ENCODE results near the gene TM2D3.
"Not testable (repeated sequence)": the region's sequence is repeated elsewhere in the genome, so short reads cannot be mapped to it uniquely, and the experiment has no call there.

TM2D3 gene

DNA sequence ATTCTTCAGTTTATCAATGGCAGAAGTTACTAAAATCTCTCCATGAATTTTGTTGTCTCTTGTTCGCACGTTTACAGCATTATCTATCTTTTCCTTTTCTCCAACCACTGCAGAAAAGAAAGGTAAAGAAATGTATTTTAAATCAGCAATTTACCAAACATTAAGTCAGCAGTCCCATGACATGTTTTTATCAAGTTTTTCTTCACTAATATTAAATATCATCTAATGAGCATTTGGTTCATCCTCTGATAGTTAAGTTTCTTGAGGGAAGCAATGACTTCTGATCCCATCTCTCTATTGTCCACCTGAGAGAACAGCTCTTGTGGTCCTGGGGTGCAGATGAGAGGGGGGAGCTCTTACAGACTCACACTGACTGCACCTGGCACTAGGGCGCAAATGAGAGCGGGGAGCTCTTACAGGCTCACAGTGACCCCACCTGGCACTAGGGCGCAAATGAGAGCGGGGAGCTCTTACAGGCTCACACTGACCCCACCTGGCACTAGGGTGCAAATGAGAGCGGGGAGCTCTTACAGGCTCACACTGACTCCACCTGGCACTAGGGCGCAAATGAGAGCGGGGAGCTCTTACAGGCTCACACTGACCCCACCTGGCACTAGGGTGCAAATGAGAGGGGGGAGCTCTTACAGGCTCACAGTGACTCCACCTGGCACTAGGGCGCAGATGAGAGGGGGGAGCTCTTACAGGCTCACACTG is 2.6 kb upstream of the TM2D3 start:
- not testable (repeated sequence) for DNase-seq

DNA sequence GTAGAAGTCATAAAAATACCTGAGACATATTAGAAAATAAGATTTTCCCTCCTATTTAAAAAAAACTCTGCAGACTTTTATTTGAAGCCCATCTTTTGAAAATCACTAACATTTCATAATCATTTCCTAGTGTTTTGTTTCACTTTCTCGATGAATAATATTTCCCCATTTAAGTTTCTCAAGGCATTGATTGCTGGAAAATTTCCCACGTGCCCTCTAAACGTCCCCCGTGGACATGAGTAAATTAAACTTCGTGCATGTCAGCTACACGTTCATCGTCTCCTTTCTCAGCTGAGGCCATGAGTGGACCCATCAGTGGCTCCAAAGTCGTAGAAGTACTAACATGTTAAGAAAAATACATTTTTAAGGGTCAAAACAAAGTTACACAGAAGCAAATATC is 2.0 kb upstream of the TM2D3 start:
- DNase-seq, result no peak

DNA sequence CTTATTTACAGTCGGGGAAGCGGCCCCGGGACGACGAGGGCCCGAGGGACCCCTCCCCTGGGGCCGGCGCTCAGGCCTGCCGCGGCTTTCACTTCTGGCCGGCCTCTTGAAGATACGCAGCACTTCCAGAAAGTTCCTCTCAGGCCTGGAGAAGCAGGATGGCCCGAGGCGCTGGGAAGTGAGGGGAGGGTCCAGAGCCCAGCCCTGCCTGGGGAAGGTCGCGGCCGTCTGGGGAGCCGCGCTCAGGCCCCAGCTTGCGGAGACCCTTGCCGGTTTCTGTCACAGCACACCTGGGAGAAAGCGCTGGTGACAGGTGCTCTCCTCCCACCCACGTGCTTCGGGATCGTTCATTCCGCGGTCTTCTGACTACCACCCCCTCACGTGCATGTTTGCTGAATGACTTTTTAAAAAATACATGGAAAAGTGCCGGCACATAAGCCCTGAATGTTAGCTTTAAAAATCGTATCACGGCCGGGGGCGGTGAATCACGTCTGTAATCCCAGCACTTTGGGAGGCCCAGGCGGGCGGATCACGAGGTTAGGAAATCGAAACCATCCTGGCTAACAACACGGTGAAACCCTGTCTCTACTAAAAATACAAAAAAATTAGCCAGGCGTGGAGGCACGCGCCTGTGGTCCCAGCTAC is 727 bp upstream of the TM2D3 start:
- DNase-seq, result no peak

DNA sequence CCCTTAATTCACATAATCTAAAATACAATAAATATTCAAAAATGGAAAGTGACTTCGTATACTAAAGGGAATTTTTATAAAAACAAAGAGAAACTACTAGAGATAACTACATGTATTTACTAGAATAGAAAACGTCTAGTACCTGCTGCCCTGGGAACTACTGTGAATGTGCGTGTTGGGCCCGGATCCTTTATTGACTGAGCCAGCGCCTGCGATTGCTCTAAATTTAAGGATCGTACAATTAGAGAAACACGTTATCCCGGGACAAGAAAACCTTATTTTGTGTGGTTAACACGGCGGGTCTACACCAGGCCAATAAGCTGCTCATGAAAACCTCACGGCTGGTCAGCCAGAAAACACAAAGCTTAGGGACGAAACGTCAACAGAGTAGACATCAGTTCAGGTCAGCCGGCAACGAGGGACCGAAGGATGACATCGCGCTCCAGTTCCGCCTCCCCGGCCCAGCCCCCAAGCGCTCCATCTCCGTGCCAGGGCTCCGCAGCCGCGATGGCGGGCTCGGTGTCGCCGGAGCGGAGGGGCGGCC is 555 bp downstream of the TM2D3 start:
- peak; percentile 12 for DNase-seq

DNA sequence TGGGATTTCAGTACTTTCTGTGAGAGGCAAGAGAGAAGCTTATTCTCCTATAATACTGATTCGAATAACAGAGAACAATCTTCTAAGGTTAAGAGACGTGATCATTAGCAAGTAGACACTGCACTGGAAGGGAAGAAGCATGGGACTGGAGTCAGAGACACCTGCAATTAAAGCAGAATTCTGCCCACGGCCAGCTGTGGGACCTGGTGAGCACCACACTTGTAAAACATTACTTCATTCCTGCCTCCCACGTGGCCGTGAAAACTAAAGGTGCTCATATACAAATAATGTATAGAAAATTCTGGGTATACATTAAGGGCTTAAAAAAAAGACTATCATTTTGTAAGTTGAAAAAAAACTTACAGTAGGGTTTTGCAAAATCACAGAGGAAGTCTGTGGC is 2.0 kb downstream of the TM2D3 start:
- no peak for DNase-seq

DNA sequence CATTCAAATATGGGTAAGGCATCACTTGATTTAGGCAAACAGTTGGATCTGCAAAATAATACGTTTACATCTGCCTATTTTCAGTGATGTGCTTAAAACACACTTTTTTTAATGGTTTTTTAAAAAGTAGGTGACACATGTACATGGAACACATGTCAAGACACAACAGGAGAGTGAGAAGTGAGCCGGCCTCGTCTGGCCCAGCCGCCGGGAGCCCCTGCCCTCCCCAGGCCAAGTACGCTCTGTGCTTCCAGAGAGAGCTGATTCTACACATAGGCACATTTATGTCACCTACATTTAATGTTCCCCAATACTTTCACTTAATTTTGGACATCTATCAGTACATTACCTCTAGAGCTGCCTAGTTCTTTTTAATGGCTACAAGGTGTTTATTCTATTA is 3.8 kb downstream of the TM2D3 start:
- DNase-seq, result no peak

DNA sequence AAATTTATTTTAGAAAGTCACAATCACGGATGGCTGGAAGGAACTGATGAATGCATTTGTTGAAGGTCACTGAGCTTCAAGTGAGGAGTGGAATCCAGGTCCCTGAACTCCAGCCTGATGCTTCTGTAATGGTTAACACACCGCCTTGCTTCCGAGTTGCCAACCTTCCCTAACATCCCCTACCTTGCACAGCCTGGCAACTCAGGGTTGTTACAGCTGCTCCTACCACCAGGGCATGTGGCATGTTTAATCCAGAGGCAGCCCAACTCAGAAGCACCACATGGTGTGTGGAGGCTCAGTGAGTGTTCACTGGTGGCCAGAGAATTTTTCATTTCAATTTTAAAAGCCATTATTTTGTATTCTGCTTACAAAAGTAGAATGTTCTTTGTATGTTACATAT is 4.9 kb downstream of the TM2D3 start:
- no peak for DNase-seq

DNA sequence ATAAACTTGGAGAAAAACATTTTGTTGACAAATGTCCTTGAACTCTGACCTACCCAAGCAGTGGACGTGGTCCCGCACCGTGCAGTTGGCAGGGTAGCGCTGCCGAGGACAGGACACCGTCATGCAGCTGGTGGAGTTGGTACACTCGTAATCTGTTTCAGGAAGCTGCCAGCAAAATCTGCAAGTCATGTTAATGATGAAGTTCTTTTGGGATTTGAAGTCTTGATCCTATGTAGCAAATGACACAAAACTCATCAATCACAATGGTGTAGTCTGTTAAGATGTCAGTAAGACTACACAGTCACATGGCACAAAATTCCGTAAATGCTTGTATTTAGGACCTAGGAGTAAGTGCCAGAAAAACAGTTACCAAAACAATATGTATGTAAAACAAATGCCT is 5.5 kb downstream of the TM2D3 start:
- no peak for DNase-seq

DNA sequence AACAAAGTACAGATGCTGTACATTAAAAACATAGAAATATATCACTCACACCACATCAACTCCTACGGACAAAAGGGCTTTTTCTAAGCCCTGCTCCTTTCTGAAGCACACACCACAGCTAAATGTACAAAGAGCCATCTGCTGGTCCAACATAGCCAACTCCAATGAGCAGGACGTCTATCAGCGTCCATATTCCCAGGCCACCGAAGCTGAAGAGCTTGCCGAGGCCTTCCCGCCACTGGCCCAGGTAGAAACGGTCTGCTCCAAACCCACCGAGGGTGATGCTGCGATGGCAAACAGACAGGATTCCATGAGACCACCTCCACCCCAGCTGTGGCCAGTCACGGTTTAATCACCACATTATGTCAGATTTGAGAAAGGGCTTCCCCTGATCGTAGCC is 9.8 kb downstream of the TM2D3 start:
- no peak for DNase-seq

DNA sequence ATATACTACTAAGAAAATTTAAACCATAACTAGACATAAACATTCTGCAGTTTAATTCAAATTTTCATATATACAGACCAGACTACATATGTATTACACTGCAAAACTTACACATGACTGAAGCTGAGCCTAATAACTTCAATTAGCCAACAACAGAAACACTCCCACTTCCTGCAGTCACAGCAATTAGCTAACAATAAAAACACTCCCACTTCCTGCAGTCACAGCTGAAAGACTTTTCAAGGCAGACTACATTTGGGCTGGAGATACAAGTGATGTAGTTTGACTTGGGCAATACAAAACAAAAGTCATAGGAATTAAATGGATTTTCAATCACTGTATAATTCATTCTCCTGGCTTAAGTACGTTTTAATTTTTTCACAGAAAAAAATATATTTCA is 10.3 kb downstream of the TM2D3 start:
- DNase-seq, result no peak

DNA sequence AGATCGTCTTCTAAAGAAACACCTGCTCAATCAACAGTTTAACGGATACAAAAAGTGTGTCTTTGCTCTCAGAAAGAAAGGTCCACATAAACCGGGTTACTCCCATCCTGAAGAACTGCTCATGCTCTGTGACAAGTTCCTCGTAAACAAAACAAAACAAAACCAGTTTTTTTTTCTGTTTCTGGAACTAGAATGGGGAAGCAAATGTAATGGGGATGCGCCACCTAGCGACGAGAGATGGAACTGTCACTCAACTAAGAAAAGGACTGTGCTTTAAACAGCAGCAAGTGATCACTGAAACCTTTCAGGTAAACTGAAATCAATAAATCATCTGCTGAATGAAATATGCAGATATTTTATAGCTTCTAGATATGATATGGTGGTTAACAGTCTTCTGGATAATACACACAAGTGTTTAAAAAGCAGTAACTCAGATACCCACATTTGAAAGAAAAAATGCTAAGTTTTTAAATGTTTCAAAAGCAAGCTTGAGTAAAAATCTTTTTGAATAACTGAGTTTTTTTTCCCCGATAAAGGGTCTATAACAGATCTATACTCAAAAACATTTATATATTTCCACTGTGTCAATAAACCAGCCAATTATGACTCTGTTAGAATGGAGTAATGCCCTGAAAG is 10.9 kb downstream of the TM2D3 start:
- DNase-seq, result peak; percentile 10

DNA sequence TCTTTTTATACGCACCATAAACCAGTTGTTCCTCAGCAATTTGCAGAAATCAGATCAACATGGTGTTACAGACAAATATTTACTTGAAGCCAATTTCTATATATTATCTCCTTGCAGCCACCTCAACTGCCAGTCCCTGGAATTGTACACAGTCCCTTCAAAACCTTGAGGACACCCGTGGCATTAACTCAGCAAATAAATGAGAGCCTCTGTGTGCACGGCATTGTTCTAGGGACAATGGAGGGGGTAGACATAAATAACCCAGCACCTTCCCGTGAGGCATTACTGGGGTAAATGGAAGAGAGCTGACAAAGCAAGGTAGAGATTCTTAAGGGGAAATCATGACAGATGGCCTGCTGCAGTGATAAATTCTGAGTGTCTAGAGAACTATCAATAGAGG is 12.5 kb downstream of the TM2D3 start:
- no peak for DNase-seq

DNA sequence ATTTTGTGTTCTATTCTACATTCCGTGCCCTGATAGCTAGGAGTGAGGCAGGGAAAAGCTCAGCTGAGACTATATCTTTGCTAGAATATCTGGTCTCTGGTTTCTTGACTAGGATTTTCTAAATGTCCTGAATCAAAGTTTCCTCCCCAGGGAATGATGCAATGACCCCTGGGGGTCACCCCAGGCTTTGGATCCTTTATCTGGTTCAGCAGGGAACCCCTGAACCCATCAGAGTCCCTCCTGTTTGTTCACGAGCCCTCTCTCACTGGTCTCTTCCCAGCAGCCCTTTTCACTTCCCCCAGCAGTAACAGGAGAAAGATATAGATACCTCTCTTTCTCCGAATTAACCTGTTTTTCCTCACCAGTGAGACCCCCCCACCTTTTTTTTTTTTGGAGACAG is 14.3 kb downstream of the TM2D3 start:
- DNase-seq, result no peak

DNA sequence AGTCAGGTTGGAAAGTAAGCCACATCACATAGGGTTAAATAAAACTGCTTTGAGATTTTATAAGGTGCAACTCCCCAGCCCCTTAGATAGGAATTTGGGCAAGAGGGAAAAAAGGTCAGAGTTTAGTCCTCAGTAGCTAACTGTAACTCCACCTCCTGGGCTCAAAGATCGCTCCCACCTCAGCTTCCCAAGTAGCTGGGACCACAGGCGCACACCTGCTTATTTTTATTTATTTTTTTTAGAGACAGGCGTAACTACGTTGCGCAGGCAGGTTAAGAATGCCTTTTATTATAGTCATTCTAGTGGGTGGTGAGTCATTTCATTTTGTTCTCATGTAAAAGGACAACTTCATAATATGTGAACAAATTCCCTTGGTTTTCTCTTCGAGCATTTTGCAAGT is 14.7 kb downstream of the TM2D3 start:
- no peak for DNase-seq

DNA sequence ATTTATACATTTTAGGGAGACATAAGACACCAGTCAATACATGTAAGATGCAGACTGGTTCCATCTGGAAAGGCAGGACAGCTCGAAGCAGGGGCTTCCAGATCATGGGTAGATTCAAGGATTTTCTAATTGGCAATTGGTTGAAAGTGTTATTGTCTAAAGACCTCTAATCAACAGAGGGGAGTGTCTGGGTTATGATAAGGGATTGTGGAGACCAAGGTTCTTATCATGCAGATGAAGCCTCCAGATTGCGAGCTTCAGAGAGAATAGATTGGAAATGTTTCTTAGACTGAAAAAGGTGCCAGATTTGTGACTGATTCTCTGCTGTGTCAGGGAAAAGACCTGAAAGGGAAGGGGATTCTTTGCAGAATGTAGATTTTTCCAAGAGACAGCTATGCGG is 15.1 kb downstream of the TM2D3 start:
- DNase-seq, result no peak

DNA sequence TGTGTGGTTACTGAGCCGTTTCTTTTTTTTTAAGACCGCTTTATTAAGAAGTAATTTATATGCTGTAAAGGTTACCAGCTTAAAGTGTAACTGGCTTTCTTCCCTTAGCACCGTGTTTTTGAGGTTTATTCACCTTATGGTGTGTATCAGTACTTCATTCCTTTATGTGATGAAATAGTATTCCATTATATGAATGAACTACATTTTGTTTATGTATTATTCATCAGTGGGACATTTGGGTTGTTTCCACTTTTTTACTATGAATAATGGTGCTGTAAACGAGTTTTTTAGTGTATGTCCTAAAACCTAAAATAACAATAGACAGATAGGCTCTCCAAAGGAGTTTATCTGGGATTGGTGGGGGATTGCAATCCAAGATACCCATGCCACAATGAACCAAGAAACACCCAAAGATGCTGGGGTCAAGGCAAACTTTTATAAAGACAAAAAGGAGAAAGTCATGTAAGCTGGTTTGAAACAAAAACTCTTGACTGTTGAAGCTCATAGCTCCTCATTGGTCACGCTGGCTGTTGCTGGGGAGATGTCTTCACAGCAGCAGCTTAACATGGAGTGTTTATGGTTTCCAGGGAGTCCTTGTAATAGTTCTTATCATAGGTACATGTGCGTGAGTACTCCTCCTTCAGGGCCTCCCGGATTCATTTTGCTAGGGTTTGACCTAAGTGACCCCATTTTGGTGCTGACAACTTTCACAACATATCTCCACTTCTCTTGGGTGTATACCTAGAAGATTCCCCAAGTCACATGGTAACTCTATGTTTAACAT is 16.0 kb downstream of the TM2D3 start:
- DNase-seq, result no peak

DNA sequence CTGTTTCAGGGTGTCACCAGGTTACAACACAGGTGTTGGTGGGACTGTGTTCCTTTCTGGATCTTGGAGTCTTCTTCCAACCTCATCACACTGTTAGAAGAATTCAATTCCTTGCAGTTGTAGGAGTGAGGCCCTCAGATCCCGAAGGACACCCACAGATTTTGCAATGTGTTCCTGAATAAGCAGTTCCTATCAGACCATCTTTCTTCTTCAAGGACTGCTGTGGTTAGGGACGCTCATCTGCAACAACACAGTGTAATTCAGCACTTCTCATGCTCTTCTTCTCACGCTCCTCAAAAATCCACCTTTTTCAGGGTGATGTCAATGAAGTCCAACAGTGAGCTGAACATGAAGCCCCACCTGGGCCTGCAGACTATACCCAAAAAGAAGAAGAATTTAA is 18.8 kb downstream of the TM2D3 start:
- no peak for DNase-seq

DNA sequence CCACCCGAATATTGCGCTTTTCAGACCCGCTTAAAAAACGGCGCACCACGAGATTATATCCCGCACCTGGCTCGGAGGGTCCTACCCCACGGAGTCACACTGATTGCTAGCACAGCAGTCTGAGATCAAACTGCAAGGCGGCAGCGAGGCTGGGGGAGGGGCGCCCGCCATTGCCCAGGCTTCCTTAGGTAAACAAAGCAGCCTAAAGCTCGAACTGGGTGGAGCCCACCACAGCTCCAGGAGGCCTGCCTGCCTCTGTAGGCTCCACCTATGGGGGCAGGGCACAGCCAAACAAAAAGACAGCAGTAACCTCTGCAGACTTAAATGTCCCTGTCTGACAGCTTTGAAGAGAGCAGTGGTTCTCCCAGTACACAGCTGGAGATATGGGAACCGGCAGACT is 25.5 kb downstream of the TM2D3 start:
- DNase-seq, result not testable (repeated sequence)

DNA sequence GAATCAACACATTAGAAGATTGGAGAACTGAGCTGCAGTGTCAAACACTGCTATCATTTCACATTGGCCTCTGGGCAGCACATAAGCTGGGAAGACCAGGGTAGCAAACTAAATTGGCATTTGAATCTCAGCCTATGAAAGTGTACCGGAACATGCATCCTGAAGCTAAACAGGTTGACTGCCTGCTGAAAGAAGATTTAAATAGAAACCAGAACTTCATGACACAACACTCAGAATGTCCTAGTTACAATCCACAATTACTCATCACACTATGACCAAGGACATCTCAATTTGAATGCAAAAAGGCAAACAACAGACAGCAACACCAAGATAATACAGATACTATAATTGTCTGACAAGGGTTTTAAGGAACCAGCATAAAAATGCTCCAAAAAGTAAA is 26.2 kb downstream of the TM2D3 start:
- no peak for DNase-seq

DNA sequence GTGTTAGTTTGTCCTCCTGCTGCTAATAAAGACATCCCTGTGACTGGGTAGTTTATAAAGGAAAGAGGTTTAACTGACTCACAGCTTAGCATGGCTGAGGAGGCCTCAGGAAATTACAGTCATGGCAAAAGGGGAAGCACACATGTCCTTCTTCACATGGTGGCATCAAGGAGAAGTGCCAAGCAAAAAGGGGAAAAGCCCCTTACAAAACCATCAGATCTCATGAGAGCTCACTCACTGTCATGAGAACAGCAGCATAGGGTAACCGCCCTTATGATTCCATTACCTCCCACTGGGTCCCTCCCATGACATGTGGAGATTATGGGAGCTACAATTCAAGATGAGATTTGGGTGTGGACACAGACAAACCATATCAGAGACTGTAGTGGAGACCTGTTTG is 27.0 kb downstream of the TM2D3 start:
- no peak for DNase-seq

DNA sequence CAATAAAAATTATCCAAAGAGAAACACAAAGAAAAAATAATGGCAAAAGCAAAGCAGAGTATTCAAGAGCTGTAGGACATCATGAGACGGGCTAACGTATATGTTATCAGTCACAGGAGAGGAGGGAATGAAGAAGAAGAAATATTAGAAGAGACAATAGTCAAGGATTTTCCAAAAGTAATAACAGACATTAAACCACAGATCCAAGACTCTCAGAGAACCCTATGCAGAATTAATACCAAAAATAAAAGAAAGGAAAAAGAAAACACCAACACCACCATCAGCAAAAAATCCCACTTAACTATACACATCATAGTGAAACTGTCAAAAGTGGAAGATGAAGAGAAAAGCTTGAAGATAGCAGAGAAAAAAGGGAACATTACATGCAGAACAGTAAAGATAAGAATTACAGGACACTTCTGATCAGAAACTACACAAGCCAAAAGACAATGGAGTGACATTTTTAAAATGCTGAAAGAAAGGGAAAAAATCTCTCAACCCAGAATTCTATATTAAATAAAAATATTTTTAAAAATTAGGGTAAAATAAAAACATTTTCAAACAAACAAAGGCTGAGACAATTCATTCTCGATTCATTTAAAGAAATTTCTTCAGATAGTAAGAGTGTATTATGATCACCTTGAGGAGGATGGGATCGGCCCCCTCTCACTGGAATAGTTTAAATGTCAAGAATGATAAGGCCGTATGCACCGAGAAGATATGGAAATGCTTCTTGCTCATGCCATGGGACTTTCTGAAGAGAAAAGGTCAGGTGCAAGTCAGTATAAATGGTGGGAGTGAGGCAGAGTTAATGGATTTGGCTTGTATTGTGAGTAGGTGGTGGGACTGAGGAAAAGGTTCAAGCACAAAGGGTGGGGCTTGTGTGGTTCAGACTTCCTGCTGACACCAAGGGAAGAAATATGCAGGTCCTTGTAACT is 28.5 kb downstream of the TM2D3 start:
- DNase-seq, result no peak

DNA sequence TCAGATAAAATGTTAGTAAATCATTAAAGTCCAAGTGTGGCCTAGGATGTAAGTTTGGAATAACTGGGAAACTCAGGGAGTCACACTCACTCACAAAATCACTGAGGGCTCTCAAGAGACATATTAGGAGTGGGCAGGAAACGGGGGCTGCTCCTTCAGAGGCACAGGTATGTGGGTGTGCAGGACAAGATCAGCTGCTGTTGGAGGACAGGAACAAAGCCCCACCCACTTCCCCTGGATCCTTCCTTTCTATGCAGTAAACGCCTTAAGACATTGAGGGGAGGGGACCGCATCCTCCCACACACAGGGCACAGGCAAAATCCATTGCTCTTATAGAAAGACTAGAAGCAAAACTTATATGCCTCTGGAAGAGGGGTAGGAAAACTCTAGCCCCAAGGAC is 30.2 kb downstream of the TM2D3 start:
- DNase-seq, result no peak
